ENCODE measurements around the gene NEDD4L.

The NEDD4L gene

GRCh38 chr18:58255701-58256311 is 211.8 kb downstream of the NEDD4L start:
- no peak overlapping the region for H3K4me3 ChIP-seq (ENCODE audit: control insufficient read depth, low read depth, low read length)
- TF ChIP-seq CTCF (IDR thresholded peaks at IDR 0.05; ENCODE audit: control insufficient read depth, insufficient read depth, low read depth, low read length, missing control alignments): no peak
- no peak for DNase-seq (ENCODE audit: low read depth)

- TF ChIP-seq CTCF (IDR thresholded peaks at IDR 0.05; ENCODE audit: control insufficient read depth, insufficient read depth, low read depth, low read length, missing control alignments): no peak
- no peak for DNase-seq (ENCODE audit: low read depth)
- H3K4me3 ChIP-seq (ENCODE audit: control insufficient read depth, low read depth, low read length): no peak overlapping the region
Measured at GRCh38 chr18:58256316-58257080, 212.5 kb downstream of the NEDD4L start.

GRCh38 chr18:58257461-58257860 is 213.4 kb downstream of the NEDD4L start:
- TF ChIP-seq CTCF (IDR thresholded peaks at IDR 0.05; ENCODE audit: control insufficient read depth, insufficient read depth, low read depth, low read length, missing control alignments): no peak
- H3K4me3 ChIP-seq (ENCODE audit: control insufficient read depth, low read depth, low read length): no peak overlapping the region
- no peak for DNase-seq (ENCODE audit: low read depth)

- no peak for DNase-seq (ENCODE audit: low read depth)
- no peak overlapping the region for H3K4me3 ChIP-seq (ENCODE audit: control insufficient read depth, low read depth, low read length)
- TF ChIP-seq CTCF (IDR thresholded peaks at IDR 0.05; ENCODE audit: control insufficient read depth, insufficient read depth, low read depth, low read length, missing control alignments): no peak
Measured at GRCh38 chr18:58258692-58259342, 214.8 kb downstream of the NEDD4L start.

GRCh38 chr18:58263055-58263957 is 219.3 kb downstream of the NEDD4L start:
- DNase-seq (ENCODE audit: low read depth): no peak
- H3K4me3 ChIP-seq (ENCODE audit: control insufficient read depth, low read depth, low read length): no peak overlapping the region

More at GRCh38 chr18:58263055-58263957, 219.3 kb downstream of the NEDD4L start:
- TF ChIP-seq CTCF (IDR thresholded peaks at IDR 0.05; ENCODE audit: control insufficient read depth, insufficient read depth, low read depth, low read length, missing control alignments): no peak

Data from AG09309 (cell line).